Peyer's patch (tissue), 4 donors: ENCODE data around the gene PKIG. TPM values are rescaled to one million over a fixed set of nuclear protein-coding genes. Genes with fewer than 3 reads are reported as not detected.
A peak's percentile ranks its signal among the peaks of the same experiment; 100 is the strongest.

Experiments used
- DNase-seq, 3 donors: peaks; one replicate each; pipeline ENCODE4 v3.0.0-alpha.2; 2017 to 2019
- H3K27ac ChIP-seq, 4 donors: fragments of 200-600 bp; sonication (generic); one replicate each; pipeline ENCODE4 v1.5.1; 2016 to 2019
- H3K27me3 ChIP-seq, 2 donors: fragments of 200-600 bp; sonication (generic); one replicate each; pipeline ENCODE4 v1.5.1; 2019
- H3K36me3 ChIP-seq, 3 donors: fragments of 200-600 bp; sonication (generic); one replicate each; pipeline ENCODE4 v1.5.1; 2016 to 2019
- H3K4me1 ChIP-seq, 4 donors: fragments of 200-600 bp; sonication (generic); one replicate each; pipeline ENCODE4 v1.5.1; 2016 to 2019
- H3K4me3 ChIP-seq, 4 donors: fragments of 200-600 bp; sonication (generic); 1 replicate in 3 of 4; 2 replicates in 1 of 4; pipeline ENCODE4 v1.5.1; 2016 to 2019; ENCODE audit warnings: mild to moderate bottlenecking in 1 of 4
- H3K9me3 ChIP-seq, 4 donors: fragments of 200-600 bp; sonication (generic); one replicate each; pipeline ENCODE4 v1.5.1; 2016 to 2019; ENCODE audit warnings: mild to moderate bottlenecking in 1 of 4
- POLR2A ChIP-seq, 2 donors: fragments of 450-650 bp; IDR thresholded peaks; one replicate each; pipeline ENCODE4 v1.5.1; 2017; ENCODE audit warnings: antibody characterized with exemption in 2 of 2, mild to moderate bottlenecking in 2 of 2, moderate library complexity in 2 of 2
- total RNA-seq, 4 donors: library from RNA; depleted of rRNA; stranded (reverse); fragments of >200 nt; gene quantifications; one replicate each; pipeline ENCODE4 v1.1.0, GENCODE V29; 2016
- TF ChIP-seq, protein P1 (sequence below), 6 experiments: fragments of 450-650 bp in 4 of 6; fragments of 200-600 bp in 2 of 6; sonication (generic) in 1 of 6; IDR thresholded peaks; one replicate each; pipeline ENCODE4 v1.5.1; 2017 to 2019; ENCODE audit warnings: antibody characterized with exemption in 6 of 6, mild to moderate bottlenecking in 3 of 6, moderate library complexity in 1 of 6

Gene PKIG
- total RNA-seq, 4 donors from 2014 or later: 27.9 to 60.2 (median 28.3) TPM

- DNase-seq: no peak
- no peak for TF ChIP-seq POLR2A (IDR thresholded peaks at IDR 0.05)
- TF ChIP-seq, protein P1, sequence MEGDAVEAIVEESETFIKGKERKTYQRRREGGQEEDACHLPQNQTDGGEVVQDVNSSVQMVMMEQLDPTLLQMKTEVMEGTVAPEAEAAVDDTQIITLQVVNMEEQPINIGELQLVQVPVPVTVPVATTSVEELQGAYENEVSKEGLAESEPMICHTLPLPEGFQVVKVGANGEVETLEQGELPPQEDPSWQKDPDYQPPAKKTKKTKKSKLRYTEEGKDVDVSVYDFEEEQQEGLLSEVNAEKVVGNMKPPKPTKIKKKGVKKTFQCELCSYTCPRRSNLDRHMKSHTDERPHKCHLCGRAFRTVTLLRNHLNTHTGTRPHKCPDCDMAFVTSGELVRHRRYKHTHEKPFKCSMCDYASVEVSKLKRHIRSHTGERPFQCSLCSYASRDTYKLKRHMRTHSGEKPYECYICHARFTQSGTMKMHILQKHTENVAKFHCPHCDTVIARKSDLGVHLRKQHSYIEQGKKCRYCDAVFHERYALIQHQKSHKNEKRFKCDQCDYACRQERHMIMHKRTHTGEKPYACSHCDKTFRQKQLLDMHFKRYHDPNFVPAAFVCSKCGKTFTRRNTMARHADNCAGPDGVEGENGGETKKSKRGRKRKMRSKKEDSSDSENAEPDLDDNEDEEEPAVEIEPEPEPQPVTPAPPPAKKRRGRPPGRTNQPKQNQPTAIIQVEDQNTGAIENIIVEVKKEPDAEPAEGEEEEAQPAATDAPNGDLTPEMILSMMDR (IDR thresholded peaks at IDR 0.05): no peak
- Histone ChIP-seq H3K27me3 (no peaks in the 10 kb centered on the region), H3K27ac (no peak overlapping the region), H3K4me1 (no peaks in the 10 kb centered on the region), H3K36me3 (peaks cover 0 to 9% (median 0%) of the 10 kb centered on the region in 3 donors), H3K9me3 (no peaks in the 10 kb centered on the region), H3K4me3 (no peak overlapping the region)
Observed at GRCh38 chr20:44632103-44632752, 49.8 kb downstream of the PKIG start.

- H3K9me3 ChIP-seq: no peaks in the 10 kb centered on the region
- H3K27me3 ChIP-seq: no peaks in the 10 kb centered on the region
- H3K4me1 ChIP-seq: no peaks in the 10 kb centered on the region
- TF ChIP-seq, protein P1 (IDR thresholded peaks at IDR 0.05): no peak
- no peak for TF ChIP-seq POLR2A (IDR thresholded peaks at IDR 0.05)
- H3K27ac ChIP-seq: no peak overlapping the region
- H3K36me3 ChIP-seq: peaks cover 0 to 9% (median 0%) of the 10 kb centered on the region in 3 donors
- no peak for DNase-seq
- no peak overlapping the region for H3K4me3 ChIP-seq
Observed at GRCh38 chr20:44633187-44633810, 50.9 kb downstream of the PKIG start.

- H3K27me3 ChIP-seq: no peaks in the 10 kb centered on the region
- H3K27ac ChIP-seq: peak overlapping the region in 1 of 4 donors; percentile 19
- H3K36me3 ChIP-seq: peaks cover 0 to 9% (median 0%) of the 10 kb centered on the region in 3 donors
- TF ChIP-seq, protein P1 (IDR thresholded peaks at IDR 0.05): no peak
- TF ChIP-seq POLR2A (IDR thresholded peaks at IDR 0.05): no peak
- no peaks in the 10 kb centered on the region for H3K9me3 ChIP-seq
- DNase-seq: no peak
- no peak overlapping the region for H3K4me3 ChIP-seq
- no peaks in the 10 kb centered on the region for H3K4me1 ChIP-seq
Observed at GRCh38 chr20:44633872-44634600, 51.7 kb downstream of the PKIG start.

- Histone ChIP-seq H3K9me3 (no peaks in the 10 kb centered on the region), H3K4me3 (no peak overlapping the region), H3K4me1 (no peaks in the 10 kb centered on the region), H3K36me3 (peaks cover 0 to 9% (median 0%) of the 10 kb centered on the region in 3 donors), H3K27ac (no peak overlapping the region), H3K27me3 (no peaks in the 10 kb centered on the region)
- DNase-seq: no peak
- no peak for TF ChIP-seq POLR2A (IDR thresholded peaks at IDR 0.05)
- TF ChIP-seq, protein P1 (IDR thresholded peaks at IDR 0.05): no peak
Observed at GRCh38 chr20:44635877-44636276, 53.5 kb downstream of the PKIG start.

DNA sequence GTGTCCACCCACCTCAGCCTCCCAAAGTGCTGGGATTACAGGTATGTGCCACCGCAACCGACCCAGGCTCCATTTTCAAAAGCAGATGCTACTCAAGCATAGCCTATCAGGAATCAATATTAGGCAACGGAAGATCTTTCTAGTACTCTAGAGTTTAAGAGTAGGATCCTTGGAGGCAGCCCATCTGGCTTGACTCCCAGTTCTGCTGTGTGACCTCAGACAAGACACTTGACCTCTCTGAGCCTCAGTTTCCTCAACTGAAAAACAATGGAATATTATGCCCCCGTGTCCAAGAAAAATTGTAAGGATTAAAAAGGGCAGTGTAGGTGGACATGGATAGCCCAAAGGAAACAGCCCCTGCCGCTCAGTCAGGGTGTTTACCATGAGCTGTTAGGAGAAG lies 54.7 kb downstream of the PKIG start:
- H3K9me3 ChIP-seq: no peaks in the 10 kb centered on the region
- H3K36me3 ChIP-seq: peaks cover 0 to 9% (median 0%) of the 10 kb centered on the region in 3 donors
- no peaks in the 10 kb centered on the region for H3K27me3 ChIP-seq
- no peak overlapping the region for H3K4me3 ChIP-seq
- peaks cover 0 to 4% (median 2%) of the 10 kb centered on the region in 4 donors for H3K4me1 ChIP-seq
- TF ChIP-seq, protein P1 (IDR thresholded peaks at IDR 0.05): no peak
- TF ChIP-seq POLR2A (IDR thresholded peaks at IDR 0.05): no peak
- H3K27ac ChIP-seq: no peak overlapping the region
- no peak for DNase-seq
